ENCODE measurements around the gene RBBP4.
A peak's percentile ranks its signal among the peaks of the same experiment; 100 is the strongest.
"Not testable (repeated sequence)": the region's sequence is repeated elsewhere in the genome, so short reads cannot be mapped to it uniquely, and the experiment has no call there.

The RBBP4 gene

GRCh38 chr1:32650752-32651460 is at the start of gene RBBP4:
Gene RBBP4, plus strand, starts transcription at chr1:32651208. Its CDS starts 99 bp downstream, at chr1:32651307.
- peak; percentile 96 to 98 (median 97) for DNase-seq

- no peak for DNase-seq
Measured at GRCh38 chr1:32605711-32606424, 45.1 kb upstream of the RBBP4 start.

- no peak for DNase-seq
Measured at GRCh38 chr1:32606565-32607371, 44.2 kb upstream of the RBBP4 start.

GRCh38 chr1:32609180-32609579 is 41.8 kb upstream of the RBBP4 start:
- DNase-seq, result no peak

GRCh38 chr1:32611859-32612188 is 39.2 kb upstream of the RBBP4 start:
- no peak for DNase-seq

- peak in 1 of 4 experiments; percentile 10 for DNase-seq
Measured at GRCh38 chr1:32612189-32612881, 38.7 kb upstream of the RBBP4 start.

- no peak for DNase-seq
Measured at GRCh38 chr1:32613472-32613871, 37.5 kb upstream of the RBBP4 start.

GRCh38 chr1:32618673-32619221 is 32.3 kb upstream of the RBBP4 start:
- DNase-seq, result no peak

GRCh38 chr1:32619701-32620485 is 31.1 kb upstream of the RBBP4 start:
- no peak for DNase-seq

- no peak for DNase-seq
Measured at GRCh38 chr1:32622205-32622604, 28.8 kb upstream of the RBBP4 start.

- DNase-seq, result no peak
Measured at GRCh38 chr1:32622806-32623681, 28.0 kb upstream of the RBBP4 start.

- DNase-seq, result no peak
Measured at GRCh38 chr1:32623775-32624174, 27.2 kb upstream of the RBBP4 start.

- DNase-seq, result no peak
Measured at GRCh38 chr1:32626176-32626575, 24.8 kb upstream of the RBBP4 start.

GRCh38 chr1:32627596-32628162 is 23.3 kb upstream of the RBBP4 start:
- no peak for DNase-seq

GRCh38 chr1:32630173-32630572 is 20.8 kb upstream of the RBBP4 start:
- not testable (repeated sequence) for DNase-seq

- DNase-seq, result no peak
Measured at GRCh38 chr1:32632829-32633228, 18.2 kb upstream of the RBBP4 start.

GRCh38 chr1:32635508-32636277 is 15.3 kb upstream of the RBBP4 start:
- no peak for DNase-seq

GRCh38 chr1:32636914-32637645 is 13.9 kb upstream of the RBBP4 start:
- no peak for DNase-seq

- DNase-seq, result no peak
Measured at GRCh38 chr1:32639489-32640075, 11.4 kb upstream of the RBBP4 start.

All from activated CD4-positive, CD25-positive, alpha-beta regulatory T cell (primary cell).